OCI-LY7 (cell line): Measurements from ENCODE around the gene CDK10. TPM values are rescaled to one million over a fixed set of nuclear protein-coding genes. Genes with fewer than 3 reads are reported as not detected.

Experiments used
- BruUV-seq: library from RNA; stranded (reverse); fragments of 400-500 nt; replicated peaks from 2 replicates; lab custom pipeline; 2021; lab: Mats Ljungman, UMichigan
- CTCF ChIA-PET: fragments of 300-600 bp; sonication (Branson Sonifier 250); formaldehyde crosslinking; loops from one replicate; lab custom pipeline; 2022; ENCODE audit warnings: antibody characterized with exemption; ENCODE audit not compliant: unreplicated experiment; lab: Charles Lee
- POLR2A ChIA-PET: fragments of 300-600 bp; sonication (Branson Sonifier 250); formaldehyde crosslinking; loops from one replicate; lab custom pipeline; 2022; ENCODE audit warnings: antibody characterized with exemption; lab: Charles Lee
- DNase-seq: peaks from one replicate; pipeline ENCODE4 v3.0.0-alpha.2; 2015; ENCODE audit warnings: low spot score
- H2AFZ ChIP-seq: fragments of 200-600 bp; sonication (generic), shearing (Covaris generic); 2 replicates; pipeline ENCODE4 v1.6.1; 2014; ENCODE audit warnings: mild to moderate bottlenecking, antibody characterized with exemption, low read length, moderate library complexity
- H3K27ac ChIP-seq: fragments of 200-600 bp; sonication (generic); 2 replicates; pipeline ENCODE4 v1.5.1; 2014; ENCODE audit warnings: mixed run types, low read depth, mild to moderate bottlenecking, moderate library complexity, low read length, inconsistent platforms; ENCODE audit not compliant: poor library complexity, severe bottlenecking
- H3K36me3 ChIP-seq: fragments of 200-600 bp; sonication (generic); 2 replicates; pipeline ENCODE4 v1.6.1; 2014; ENCODE audit warnings: mild to moderate bottlenecking, antibody characterized with exemption, low read length, moderate library complexity, mixed read lengths; ENCODE audit not compliant: insufficient read depth
- H3K4me1 ChIP-seq: fragments of 200-600 bp; sonication (generic); 2 replicates; pipeline ENCODE4 v1.5.1; 2014; ENCODE audit warnings: mild to moderate bottlenecking, low read length; ENCODE audit not compliant: insufficient read depth, poor library complexity, severe bottlenecking
- H3K4me2 ChIP-seq: fragments of 200-600 bp; sonication (generic); 2 replicates; pipeline ENCODE4 v1.6.1; 2014; ENCODE audit warnings: mild to moderate bottlenecking, low read length
- H3K4me3 ChIP-seq: fragments of 200-600 bp; sonication (generic); 2 replicates; pipeline ENCODE4 v1.5.1; 2014; ENCODE audit warnings: mild to moderate bottlenecking, low read depth, low read length; ENCODE audit not compliant: poor library complexity, severe bottlenecking
- H3K79me2 ChIP-seq: fragments of 200-600 bp; sonication (generic); 2 replicates; pipeline ENCODE4 v1.6.1; 2016; ENCODE audit warnings: low read depth, mild to moderate bottlenecking, low read length, moderate library complexity, mixed read lengths; ENCODE audit not compliant: insufficient read depth
- H3K9me2 ChIP-seq: fragments of 200-600 bp; sonication (generic); 2 replicates; pipeline ENCODE4 v1.6.1; 2016; ENCODE audit warnings: mild to moderate bottlenecking, low read length, mixed read lengths; ENCODE audit not compliant: insufficient read depth
- H3K9me3 ChIP-seq: fragments of 200-600 bp; sonication (generic); 2 replicates; pipeline ENCODE4 v1.6.1; 2014; ENCODE audit warnings: mild to moderate bottlenecking, mixed run types, low read length, mixed read lengths
- H4K20me1 ChIP-seq: fragments of 200-600 bp; sonication (generic); 2 replicates; pipeline ENCODE4 v1.6.1; 2014; ENCODE audit warnings: mild to moderate bottlenecking, antibody characterized with exemption, low read length, moderate library complexity, mixed read lengths; ENCODE audit not compliant: insufficient read depth
- CTCF ChIP-seq: fragments of 200-600 bp; sonication (generic); conservative IDR thresholded peaks from 2 replicates; pipeline ENCODE4 v1.5.1; 2014; ENCODE audit warnings: mild to moderate bottlenecking, antibody characterized with exemption, low read length, moderate library complexity, mixed read lengths
- EZH2phosphoT487 ChIP-seq: fragments of 200-600 bp; sonication (generic); IDR thresholded peaks from 2 replicates; pipeline ENCODE4 v1.6.1; 2018; ENCODE audit warnings: low read depth, borderline replicate concordance, mild to moderate bottlenecking, mixed run types, antibody characterized with exemption, low read length, moderate library complexity, mixed read lengths
- intact Hi-C: fragments of 100-400 bp; cut with micrococcal nuclease; formaldehyde crosslinking; loops from one replicate; pipeline ENCODE4 v1.10.0; 2022; ENCODE audit not compliant: unreplicated experiment
- total RNA-seq, 2 experiments: library from RNA; depleted of rRNA in 1 of 2; stranded (reverse); fragments of >200 nt in 1 of 2; shearing (Covaris generic) in 1 of 2; gene quantifications; 2 replicates each; pipeline ENCODE4 v1.2.3, GENCODE V29; 2014 to 2022

The CDK10 gene
- total RNA-seq, 2 experiments from 2014 or later, result 98.6 to 130 TPM

- BruUV-seq, result no TSS peak
- ChIA-PET POLR2A (no interaction called here), CTCF (no interaction called here)
- TF ChIP-seq EZH2phosphoT487 (no peak), CTCF (no peak)
- H2AFZ ChIP-seq, result no peak overlapping the region
- H3K9me2 ChIP-seq, result no peaks in the 10 kb centered on the region
- peaks cover 13% of the 10 kb centered on the region for H4K20me1 ChIP-seq
- intact Hi-C loops, result no loop called here
- H3K79me2 ChIP-seq, result peaks cover 2% of the 10 kb centered on the region; the same call in 1 of the 2 replicates
- H3K4me2 ChIP-seq, result no peak overlapping the region
- H3K4me3 ChIP-seq, result no peak overlapping the region
- no peak for DNase-seq
- H3K36me3 ChIP-seq, result peaks cover 69% of the 10 kb centered on the region
- no peak overlapping the region for H3K27ac ChIP-seq
- no peaks in the 10 kb centered on the region for H3K9me3 ChIP-seq
- H3K4me1 ChIP-seq, result peaks cover 5% of the 10 kb centered on the region
Observed at GRCh38 chr16:89727406-89728120, 41.1 kb downstream of the CDK10 start.

GRCh38 chr16:89729293-89729692 lies 42.8 kb downstream of the CDK10 start:
- no peaks in the 10 kb centered on the region for H3K9me3 ChIP-seq
- ChIA-PET CTCF (no interaction called here), POLR2A (no interaction called here)
- H3K27ac ChIP-seq, result no peak overlapping the region
- H2AFZ ChIP-seq, result no peak overlapping the region
- no peak overlapping the region for H3K4me2 ChIP-seq
- no peak overlapping the region for H3K4me3 ChIP-seq
- peaks cover 67% of the 10 kb centered on the region for H3K36me3 ChIP-seq
- no peak for DNase-seq
- no peak for TF ChIP-seq CTCF
- TF ChIP-seq EZH2phosphoT487, result no peak
- no peaks in the 10 kb centered on the region for H4K20me1 ChIP-seq
- BruUV-seq, result no TSS peak
- no peaks in the 10 kb centered on the region for H3K9me2 ChIP-seq
- intact Hi-C loops, result no loop called here
- no peaks in the 10 kb centered on the region for H3K4me1 ChIP-seq
- H3K79me2 ChIP-seq, result no peaks in the 10 kb centered on the region

- H3K79me2 ChIP-seq, result no peaks in the 10 kb centered on the region
- no peak for DNase-seq
- no TSS peak for BruUV-seq
- H3K4me1 ChIP-seq, result no peaks in the 10 kb centered on the region
- TF ChIP-seq EZH2phosphoT487 (no peak), CTCF (no peak)
- no peaks in the 10 kb centered on the region for H3K9me3 ChIP-seq
- ChIA-PET CTCF (no interaction called here), POLR2A (no interaction called here)
- H3K4me2 ChIP-seq, result no peak overlapping the region
- no peak overlapping the region for H2AFZ ChIP-seq
- H4K20me1 ChIP-seq, result no peaks in the 10 kb centered on the region
- H3K36me3 ChIP-seq, result peaks cover 70% of the 10 kb centered on the region
- no peak overlapping the region for H3K4me3 ChIP-seq
- intact Hi-C loops, result no loop called here
- no peak overlapping the region for H3K27ac ChIP-seq
- H3K9me2 ChIP-seq, result no peaks in the 10 kb centered on the region
Observed at GRCh38 chr16:89729863-89730593, 43.5 kb downstream of the CDK10 start.
